DOHH2 (cell line): ENCODE data around the gene SLC12A7.

Experiments used
- H3F3A ChIP-seq: fragments of 200-600 bp; sonication (generic), shearing (Covaris generic); 2 replicates; pipeline ENCODE4 v1.6.0; 2016; ENCODE audit warnings: antibody characterized with exemption, mild to moderate bottlenecking; ENCODE audit not compliant: control insufficient read depth, insufficient read depth
- H3K27ac ChIP-seq: fragments of 200-600 bp; sonication (generic); 2 replicates; pipeline ENCODE4 v1.5.1; 2014; ENCODE audit warnings: low read depth, mild to moderate bottlenecking, low read length, moderate library complexity
- H3K27me3 ChIP-seq: fragments of 200-600 bp; sonication (generic); 2 replicates; pipeline ENCODE4 v1.6.1; 2014; ENCODE audit warnings: mild to moderate bottlenecking, low read length, mixed read lengths; ENCODE audit not compliant: control insufficient read depth
- H3K36me3 ChIP-seq: fragments of 200-600 bp; sonication (generic); 2 replicates; pipeline ENCODE4 v1.6.1; 2014; ENCODE audit warnings: mild to moderate bottlenecking, low read length, moderate library complexity, mixed read lengths; ENCODE audit not compliant: control insufficient read depth
- H3K4me1 ChIP-seq: fragments of 200-600 bp; sonication (generic); 2 replicates; pipeline ENCODE4 v1.6.1; 2014; ENCODE audit warnings: mild to moderate bottlenecking, low read length, mixed read lengths; ENCODE audit not compliant: control insufficient read depth
- H3K4me2 ChIP-seq: fragments of 200-600 bp; sonication (generic); 2 replicates; pipeline ENCODE4 v1.6.0; 2014; ENCODE audit warnings: mild to moderate bottlenecking, low read length, moderate library complexity
- H3K4me3 ChIP-seq: fragments of 200-600 bp; sonication (generic); 2 replicates; pipeline ENCODE4 v1.5.1; 2014; ENCODE audit warnings: mild to moderate bottlenecking, low read length, mixed read lengths
- H3K79me2 ChIP-seq: fragments of 200-600 bp; sonication (generic); 2 replicates; pipeline ENCODE4 v1.6.1; 2014; ENCODE audit warnings: mild to moderate bottlenecking, low read length, mixed read lengths; ENCODE audit not compliant: control insufficient read depth
- H3K9me2 ChIP-seq: fragments of 200-600 bp; sonication (generic); replicated peaks from 2 replicates; pipeline ENCODE4 v1.6.1; 2014; ENCODE audit warnings: mild to moderate bottlenecking, low read length, mixed read lengths; ENCODE audit not compliant: control insufficient read depth
- H3K9me3 ChIP-seq: fragments of 200-600 bp; sonication (generic); 2 replicates; pipeline ENCODE4 v1.6.1; 2014; ENCODE audit warnings: antibody characterized with exemption, low read length, mixed read lengths; ENCODE audit not compliant: control insufficient read depth, insufficient read depth
- H4K20me1 ChIP-seq: fragments of 200-600 bp; sonication (generic); 2 replicates; pipeline ENCODE4 v1.6.0; 2014; ENCODE audit warnings: low read depth, mild to moderate bottlenecking, antibody characterized with exemption, low read length, moderate library complexity; ENCODE audit not compliant: control insufficient read depth, insufficient read depth
- EZH2phosphoT487 ChIP-seq: fragments of 200-600 bp; sonication (generic); IDR thresholded peaks from 2 replicates; pipeline ENCODE4 v1.6.1; 2017; ENCODE audit warnings: borderline replicate concordance, mild to moderate bottlenecking, antibody characterized with exemption, low read length, moderate library complexity, mixed read lengths
- TF ChIP-seq, protein P1 (sequence below): fragments of 200-600 bp; sonication (generic); IDR thresholded peaks from one replicate; pipeline ENCODE4 v1.5.1; 2014; ENCODE audit warnings: antibody characterized with exemption, mild to moderate bottlenecking, low read depth, low read length; ENCODE audit not compliant: poor library complexity, severe bottlenecking

Gene SLC12A7

DNA sequence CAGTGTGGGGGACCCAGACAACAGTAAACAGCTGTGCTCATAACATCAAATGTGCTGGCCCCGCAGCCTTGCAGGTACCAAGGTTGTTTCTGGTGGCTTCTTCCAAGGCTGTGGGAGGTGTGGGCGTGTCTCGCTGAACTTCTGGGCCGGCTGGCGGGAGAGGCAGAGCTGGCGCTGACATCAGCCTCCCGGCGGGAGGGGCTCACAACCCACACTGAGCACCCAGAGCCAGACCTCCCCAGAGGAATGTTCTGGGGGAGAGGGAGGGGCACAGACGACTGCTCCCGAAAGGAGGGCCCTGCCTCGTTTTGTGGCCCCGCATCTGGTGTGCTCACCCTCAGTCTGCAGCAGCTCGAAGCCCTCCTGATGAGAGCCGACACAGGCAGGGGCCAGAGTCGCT lies 6.9 kb upstream of the SLC12A7 start:
- no peaks in the 10 kb centered on the region for H3F3A ChIP-seq
- no peaks in the 10 kb centered on the region for H3K79me2 ChIP-seq
- TF ChIP-seq, protein P1, sequence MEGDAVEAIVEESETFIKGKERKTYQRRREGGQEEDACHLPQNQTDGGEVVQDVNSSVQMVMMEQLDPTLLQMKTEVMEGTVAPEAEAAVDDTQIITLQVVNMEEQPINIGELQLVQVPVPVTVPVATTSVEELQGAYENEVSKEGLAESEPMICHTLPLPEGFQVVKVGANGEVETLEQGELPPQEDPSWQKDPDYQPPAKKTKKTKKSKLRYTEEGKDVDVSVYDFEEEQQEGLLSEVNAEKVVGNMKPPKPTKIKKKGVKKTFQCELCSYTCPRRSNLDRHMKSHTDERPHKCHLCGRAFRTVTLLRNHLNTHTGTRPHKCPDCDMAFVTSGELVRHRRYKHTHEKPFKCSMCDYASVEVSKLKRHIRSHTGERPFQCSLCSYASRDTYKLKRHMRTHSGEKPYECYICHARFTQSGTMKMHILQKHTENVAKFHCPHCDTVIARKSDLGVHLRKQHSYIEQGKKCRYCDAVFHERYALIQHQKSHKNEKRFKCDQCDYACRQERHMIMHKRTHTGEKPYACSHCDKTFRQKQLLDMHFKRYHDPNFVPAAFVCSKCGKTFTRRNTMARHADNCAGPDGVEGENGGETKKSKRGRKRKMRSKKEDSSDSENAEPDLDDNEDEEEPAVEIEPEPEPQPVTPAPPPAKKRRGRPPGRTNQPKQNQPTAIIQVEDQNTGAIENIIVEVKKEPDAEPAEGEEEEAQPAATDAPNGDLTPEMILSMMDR = no peak
- no peak for TF ChIP-seq EZH2phosphoT487
- no peaks in the 10 kb centered on the region for H3K9me3 ChIP-seq
- no peak overlapping the region for H3K27ac ChIP-seq
- H4K20me1 ChIP-seq = no peaks in the 10 kb centered on the region
- no peaks in the 10 kb centered on the region for H3K9me2 ChIP-seq
- no peak overlapping the region for H3K4me3 ChIP-seq
- H3K27me3 ChIP-seq = no peaks in the 10 kb centered on the region; the same call in 1 of the 2 replicates
- no peaks in the 10 kb centered on the region for H3K36me3 ChIP-seq
- no peaks in the 10 kb centered on the region for H3K4me1 ChIP-seq
- no peak overlapping the region for H3K4me2 ChIP-seq

DNA sequence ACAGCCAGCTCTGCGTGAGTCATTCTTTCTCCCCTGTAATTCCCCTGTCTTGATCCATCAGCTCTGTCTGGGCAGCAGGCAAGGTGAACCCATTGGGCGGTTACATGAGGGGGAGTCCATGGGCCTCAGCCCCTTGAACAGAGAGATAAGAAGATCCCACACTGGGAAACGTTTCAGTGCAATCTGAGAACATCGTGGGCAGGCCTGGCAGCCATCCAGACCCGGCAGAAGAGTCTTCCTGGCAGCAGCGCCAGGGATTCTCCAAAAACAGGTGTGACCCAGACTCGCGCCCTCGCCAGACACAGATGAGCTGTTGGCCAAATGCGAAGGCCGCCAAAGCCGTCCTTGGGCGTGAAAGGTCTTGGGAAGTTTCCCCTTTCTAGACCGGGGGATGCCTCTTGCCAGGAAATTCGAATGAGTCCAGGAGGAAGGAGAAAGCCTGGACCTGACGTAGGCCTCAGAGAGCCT lies 6.4 kb upstream of the SLC12A7 start:
- H4K20me1 ChIP-seq = 0 out of 2 replicates have a peak, but pooled peaks cover 3% of the 10 kb centered on the region
- no peak overlapping the region for H3K4me2 ChIP-seq
- no peaks in the 10 kb centered on the region for H3K9me2 ChIP-seq
- H3F3A ChIP-seq = no peaks in the 10 kb centered on the region
- TF ChIP-seq EZH2phosphoT487 = no peak
- TF ChIP-seq, protein P1 = no peak
- H3K4me1 ChIP-seq = no peaks in the 10 kb centered on the region
- no peaks in the 10 kb centered on the region for H3K79me2 ChIP-seq
- no peaks in the 10 kb centered on the region for H3K36me3 ChIP-seq
- no peak overlapping the region for H3K4me3 ChIP-seq
- H3K27ac ChIP-seq = no peak overlapping the region
- H3K9me3 ChIP-seq = no peaks in the 10 kb centered on the region
- H3K27me3 ChIP-seq = peaks cover 3% of the 10 kb centered on the region

DNA sequence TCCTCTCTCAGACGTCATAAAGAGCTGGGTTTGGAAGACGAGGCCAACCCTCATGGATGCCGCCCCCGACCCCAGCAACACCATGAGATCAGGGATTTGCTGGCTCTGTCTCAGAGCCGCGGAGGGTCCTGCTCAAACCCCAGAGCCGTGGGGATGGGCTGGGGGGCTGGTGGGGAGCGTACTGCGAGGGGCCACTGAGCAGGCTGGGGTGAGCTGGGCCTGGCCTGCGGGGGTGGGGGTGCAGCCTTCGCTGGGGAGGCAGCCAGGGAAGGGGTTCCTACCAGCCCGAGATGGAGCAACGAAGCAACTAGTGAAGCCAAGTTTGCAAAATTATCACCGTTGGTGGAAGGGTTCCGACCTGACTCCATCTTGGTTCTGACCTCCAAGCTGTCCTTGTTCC lies 5.1 kb upstream of the SLC12A7 start:
- Histone ChIP-seq H3K9me2 (no peaks in the 10 kb centered on the region), H3K36me3 (no peaks in the 10 kb centered on the region), H3K4me1 (no peaks in the 10 kb centered on the region), H3K27me3 (peaks cover 9% of the 10 kb centered on the region), H3K4me2 (no peak overlapping the region), H3K79me2 (no peaks in the 10 kb centered on the region), H3K9me3 (no peaks in the 10 kb centered on the region), H4K20me1 (0 out of 2 replicates have a peak, but pooled peaks cover 3% of the 10 kb centered on the region), H3K4me3 (no peak overlapping the region), H3K27ac (no peak overlapping the region), H3F3A (no peaks in the 10 kb centered on the region)
- no peak for TF ChIP-seq EZH2phosphoT487
- TF ChIP-seq, protein P1 = no peak
